ENCODE results near the gene CYB561. TPM values are rescaled to one million over a fixed set of nuclear protein-coding genes. Genes with fewer than 3 reads are reported as not detected.

Gene CYB561
- total and polyA plus RNA-seq, 9 of the 15 experiments (the other 6 are each of a cell fraction or from before 2014, with no cell fraction given): 4.0 to 30.8 (median 17.4) TPM

DNA sequence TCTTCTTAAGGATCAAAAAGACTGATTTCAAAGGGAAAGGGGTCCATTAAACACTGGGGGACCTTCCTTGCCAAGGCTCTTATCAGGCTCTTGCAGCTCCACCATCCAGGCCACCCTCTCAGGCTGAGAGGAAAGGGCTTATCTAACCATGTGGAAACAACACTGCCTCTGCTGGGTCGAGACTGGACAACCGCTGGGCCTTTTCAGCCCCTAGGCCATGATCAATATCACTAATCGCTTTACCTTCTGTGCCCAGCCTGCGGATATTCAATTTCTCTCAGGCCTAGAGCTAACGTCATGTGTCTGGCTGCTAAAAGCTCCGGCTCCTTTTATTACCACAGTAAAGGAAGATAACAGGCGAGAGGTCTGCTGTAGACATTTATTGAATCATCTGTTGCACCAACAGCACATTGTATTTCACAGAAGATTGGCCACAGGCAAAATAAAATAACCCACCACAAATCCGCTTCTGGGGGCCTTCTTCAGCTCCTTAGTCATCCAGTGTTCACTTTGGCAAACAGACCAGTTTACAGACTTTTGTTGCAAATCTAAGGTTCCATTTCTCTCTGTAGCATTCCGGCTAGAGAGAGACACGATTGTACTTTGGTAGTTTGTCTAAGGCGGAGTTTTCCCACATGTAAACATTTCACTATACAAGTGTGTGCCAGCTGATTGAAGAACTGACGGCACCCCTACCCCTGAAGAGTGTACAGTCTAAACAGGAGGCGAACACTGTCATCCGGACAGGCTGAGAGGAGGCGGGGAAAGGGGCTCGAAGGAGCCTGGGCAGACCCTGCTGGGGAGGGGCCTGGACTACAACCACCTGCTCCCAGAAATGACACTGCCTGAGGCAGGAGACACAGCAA, 13.9 kb downstream of the CYB561 start (continued):
- peak; percentile 86 for TF ChIP-seq MTA1 (IDR thresholded peaks at IDR 0.05; ENCODE audit: borderline replicate concordance)
- TF ChIP-seq TRIM28 (IDR thresholded peaks at IDR 0.05): no peak
- TF ChIP-seq KDM1A (IDR thresholded peaks at IDR 0.05): peak; percentile 90 to 93
- no peak for TF ChIP-seq SNIP1 (IDR thresholded peaks at IDR 0.05; ENCODE audit: low read depth)
- no peak for TF ChIP-seq ZNF79 (CRISPR knock-in tag; IDR thresholded peaks at IDR 0.05; ENCODE audit: low read depth)
- TF ChIP-seq OTX1 (CRISPR knock-in tag; IDR thresholded peaks at IDR 0.05): 0 out of 2 replicates have a peak, but pooled peaks have one; percentile 54
- TF ChIP-seq, protein P1, sequence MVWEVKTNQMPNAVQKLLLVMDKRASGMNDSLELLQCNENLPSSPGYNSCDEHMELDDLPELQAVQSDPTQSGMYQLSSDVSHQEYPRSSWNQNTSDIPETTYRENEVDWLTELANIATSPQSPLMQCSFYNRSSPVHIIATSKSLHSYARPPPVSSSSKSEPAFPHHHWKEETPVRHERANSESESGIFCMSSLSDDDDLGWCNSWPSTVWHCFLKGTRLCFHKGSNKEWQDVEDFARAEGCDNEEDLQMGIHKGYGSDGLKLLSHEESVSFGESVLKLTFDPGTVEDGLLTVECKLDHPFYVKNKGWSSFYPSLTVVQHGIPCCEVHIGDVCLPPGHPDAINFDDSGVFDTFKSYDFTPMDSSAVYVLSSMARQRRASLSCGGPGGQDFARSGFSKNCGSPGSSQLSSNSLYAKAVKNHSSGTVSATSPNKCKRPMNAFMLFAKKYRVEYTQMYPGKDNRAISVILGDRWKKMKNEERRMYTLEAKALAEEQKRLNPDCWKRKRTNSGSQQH (CRISPR knock-in tag; IDR thresholded peaks at IDR 0.05): peak; percentile 81; the same call in 1 of the 2 replicates
- TF ChIP-seq CEBPB (tag; IDR thresholded peaks at IDR 0.05): 0 out of 2 replicates have a peak, but pooled peaks have one; percentile 17
- TF ChIP-seq, protein P2, sequence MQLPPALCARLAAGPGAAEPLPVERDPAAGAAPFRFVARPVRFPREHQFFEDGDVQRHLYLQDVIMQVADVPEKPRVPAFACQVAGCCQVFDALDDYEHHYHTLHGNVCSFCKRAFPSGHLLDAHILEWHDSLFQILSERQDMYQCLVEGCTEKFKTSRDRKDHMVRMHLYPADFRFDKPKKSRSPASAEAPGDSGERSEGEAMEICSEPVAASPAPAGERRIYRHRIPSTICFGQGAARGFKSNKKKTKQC (CRISPR knock-in tag; IDR thresholded peaks at IDR 0.05): no peak
- no peak for TF ChIP-seq SIRT6 (IDR thresholded peaks at IDR 0.05; ENCODE audit: low read depth, low read length)
- TF ChIP-seq TCF3 (CRISPR knock-in tag; IDR thresholded peaks at IDR 0.05): peak; percentile 96
- peak; percentile 86 for TF ChIP-seq MYC (IDR thresholded peaks at IDR 0.05; ENCODE audit: low read depth, low read length)
- TF ChIP-seq MYC (CRISPR knock-in tag; IDR thresholded peaks at IDR 0.05; ENCODE audit: borderline replicate concordance, low read depth): no peak
- TF ChIP-seq, protein P3, sequence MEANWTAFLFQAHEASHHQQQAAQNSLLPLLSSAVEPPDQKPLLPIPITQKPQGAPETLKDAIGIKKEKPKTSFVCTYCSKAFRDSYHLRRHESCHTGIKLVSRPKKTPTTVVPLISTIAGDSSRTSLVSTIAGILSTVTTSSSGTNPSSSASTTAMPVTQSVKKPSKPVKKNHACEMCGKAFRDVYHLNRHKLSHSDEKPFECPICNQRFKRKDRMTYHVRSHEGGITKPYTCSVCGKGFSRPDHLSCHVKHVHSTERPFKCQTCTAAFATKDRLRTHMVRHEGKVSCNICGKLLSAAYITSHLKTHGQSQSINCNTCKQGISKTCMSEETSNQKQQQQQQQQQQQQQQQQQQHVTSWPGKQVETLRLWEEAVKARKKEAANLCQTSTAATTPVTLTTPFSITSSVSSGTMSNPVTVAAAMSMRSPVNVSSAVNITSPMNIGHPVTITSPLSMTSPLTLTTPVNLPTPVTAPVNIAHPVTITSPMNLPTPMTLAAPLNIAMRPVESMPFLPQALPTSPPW (CRISPR knock-in tag; IDR thresholded peaks at IDR 0.05): peak; percentile 64
- TF ChIP-seq MECOM (CRISPR knock-in tag; IDR thresholded peaks at IDR 0.05): no peak
- TF ChIP-seq, protein P4, sequence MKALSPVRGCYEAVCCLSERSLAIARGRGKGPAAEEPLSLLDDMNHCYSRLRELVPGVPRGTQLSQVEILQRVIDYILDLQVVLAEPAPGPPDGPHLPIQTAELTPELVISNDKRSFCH (CRISPR knock-in tag; IDR thresholded peaks at IDR 0.05): 0 out of 2 replicates have a peak, but pooled peaks have one; percentile 29
- TF ChIP-seq, protein P4 (tag; IDR thresholded peaks at IDR 0.05): peak; percentile 80; the same call in 1 of the 2 replicates
- no peak for TF ChIP-seq ZNF551 (CRISPR knock-in tag; IDR thresholded peaks at IDR 0.05)
- TF ChIP-seq, protein P5, sequence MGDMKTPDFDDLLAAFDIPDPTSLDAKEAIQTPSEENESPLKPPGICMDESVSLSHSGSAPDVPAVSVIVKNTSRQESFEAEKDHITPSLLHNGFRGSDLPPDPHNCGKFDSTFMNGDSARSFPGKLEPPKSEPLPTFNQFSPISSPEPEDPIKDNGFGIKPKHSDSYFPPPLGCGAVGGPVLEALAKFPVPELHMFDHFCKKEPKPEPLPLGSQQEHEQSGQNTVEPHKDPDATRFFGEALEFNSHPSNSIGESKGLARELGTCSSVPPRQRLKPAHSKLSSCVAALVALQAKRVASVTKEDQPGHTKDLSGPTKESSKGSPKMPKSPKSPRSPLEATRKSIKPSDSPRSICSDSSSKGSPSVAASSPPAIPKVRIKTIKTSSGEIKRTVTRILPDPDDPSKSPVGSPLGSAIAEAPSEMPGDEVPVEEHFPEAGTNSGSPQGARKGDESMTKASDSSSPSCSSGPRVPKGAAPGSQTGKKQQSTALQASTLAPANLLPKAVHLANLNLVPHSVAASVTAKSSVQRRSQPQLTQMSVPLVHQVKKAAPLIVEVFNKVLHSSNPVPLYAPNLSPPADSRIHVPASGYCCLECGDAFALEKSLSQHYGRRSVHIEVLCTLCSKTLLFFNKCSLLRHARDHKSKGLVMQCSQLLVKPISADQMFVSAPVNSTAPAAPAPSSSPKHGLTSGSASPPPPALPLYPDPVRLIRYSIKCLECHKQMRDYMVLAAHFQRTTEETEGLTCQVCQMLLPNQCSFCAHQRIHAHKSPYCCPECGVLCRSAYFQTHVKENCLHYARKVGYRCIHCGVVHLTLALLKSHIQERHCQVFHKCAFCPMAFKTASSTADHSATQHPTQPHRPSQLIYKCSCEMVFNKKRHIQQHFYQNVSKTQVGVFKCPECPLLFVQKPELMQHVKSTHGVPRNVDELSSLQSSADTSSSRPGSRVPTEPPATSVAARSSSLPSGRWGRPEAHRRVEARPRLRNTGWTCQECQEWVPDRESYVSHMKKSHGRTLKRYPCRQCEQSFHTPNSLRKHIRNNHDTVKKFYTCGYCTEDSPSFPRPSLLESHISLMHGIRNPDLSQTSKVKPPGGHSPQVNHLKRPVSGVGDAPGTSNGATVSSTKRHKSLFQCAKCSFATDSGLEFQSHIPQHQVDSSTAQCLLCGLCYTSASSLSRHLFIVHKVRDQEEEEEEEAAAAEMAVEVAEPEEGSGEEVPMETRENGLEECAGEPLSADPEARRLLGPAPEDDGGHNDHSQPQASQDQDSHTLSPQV (IDR thresholded peaks at IDR 0.05): peak; percentile 96
- TF ChIP-seq CBFA2T3 (IDR thresholded peaks at IDR 0.05): peak; percentile 98
- TF ChIP-seq NCOA1 (IDR thresholded peaks at IDR 0.05; ENCODE audit: low read depth): peak; percentile 69; the same call in 1 of the 2 replicates
